HG03432 (cell line): ENCODE data around the gene ZNF407.

Source experiments
- ATAC-seq: cut with Tn5 transposase; IDR thresholded peaks from one replicate; pipeline ENCODE4 v1.9.1; 2021; ENCODE audit warnings: mild to moderate bottlenecking, moderate library complexity; ENCODE audit not compliant: unreplicated experiment

The ZNF407 gene

GRCh38 chr18:74914648-74915047 is 317.0 kb downstream of the ZNF407 start:
- no peak for ATAC-seq

- ATAC-seq = no peak
Observed at GRCh38 chr18:74916773-74917393, 319.2 kb downstream of the ZNF407 start.

- no peak for ATAC-seq
Observed at GRCh38 chr18:74918276-74918790, 320.7 kb downstream of the ZNF407 start.

- no peak for ATAC-seq
Observed at GRCh38 chr18:74921057-74921820, 323.6 kb downstream of the ZNF407 start.

- no peak for ATAC-seq
Observed at GRCh38 chr18:74926051-74926450, 328.4 kb downstream of the ZNF407 start.

- no peak for ATAC-seq
Observed at GRCh38 chr18:74928194-74928968, 330.7 kb downstream of the ZNF407 start.

- ATAC-seq = no peak
Observed at GRCh38 chr18:74929110-74929509, 331.4 kb downstream of the ZNF407 start.

GRCh38 chr18:74930616-74931015 is 332.9 kb downstream of the ZNF407 start:
- ATAC-seq = no peak

- no peak for ATAC-seq
Observed at GRCh38 chr18:74933930-74934329, 336.3 kb downstream of the ZNF407 start.

GRCh38 chr18:74935434-74935833 is 337.8 kb downstream of the ZNF407 start:
- no peak for ATAC-seq

- ATAC-seq = no peak
Observed at GRCh38 chr18:74936343-74936742, 338.7 kb downstream of the ZNF407 start.

- no peak for ATAC-seq
Observed at GRCh38 chr18:74937291-74937690, 339.6 kb downstream of the ZNF407 start.

- ATAC-seq = no peak
Observed at GRCh38 chr18:74940856-74941255, 343.2 kb downstream of the ZNF407 start.

- peak; percentile 93 for ATAC-seq
Observed at GRCh38 chr18:74942319-74942910, 344.7 kb downstream of the ZNF407 start.

GRCh38 chr18:74944676-74945075 is 347.0 kb downstream of the ZNF407 start:
- no peak for ATAC-seq

- no peak for ATAC-seq
Observed at GRCh38 chr18:74945774-74946545, 348.3 kb downstream of the ZNF407 start.

GRCh38 chr18:74946646-74947375 is 349.1 kb downstream of the ZNF407 start:
- peak; percentile 38 for ATAC-seq

GRCh38 chr18:74947417-74947816 is 349.7 kb downstream of the ZNF407 start:
- ATAC-seq = no peak

- no peak for ATAC-seq
Observed at GRCh38 chr18:74947875-74948274, 350.2 kb downstream of the ZNF407 start.

GRCh38 chr18:74949611-74950010 is 351.9 kb downstream of the ZNF407 start:
- no peak for ATAC-seq
